Muscle layer of colon (tissue), 2 donors: Measurements from ENCODE around the gene AMOTL1.
"Not testable (repeated sequence)": the region's sequence is repeated elsewhere in the genome, so short reads cannot be mapped to it uniquely, and the experiment has no call there.

ENCODE experiments used
- H3K27ac ChIP-seq: one replicate; pipeline ENCODE4 v1.7.0; 2013; ENCODE audit warnings: low read depth, mild to moderate bottlenecking, low read length, moderate library complexity
- H3K27me3 ChIP-seq, 2 donors: one replicate each; pipeline ENCODE4 v1.7.0; 2013; ENCODE audit warnings: low read length in 2 of 2, mild to moderate bottlenecking in 2 of 2; ENCODE audit not compliant: insufficient read depth in 2 of 2, control insufficient read depth in 1 of 2
- H3K36me3 ChIP-seq: one replicate; pipeline ENCODE4 v1.7.0; 2013; ENCODE audit warnings: mild to moderate bottlenecking, low read length; ENCODE audit not compliant: insufficient read depth
- H3K4me1 ChIP-seq: one replicate; pipeline ENCODE4 v1.7.0; 2013; ENCODE audit warnings: mild to moderate bottlenecking, low read length; ENCODE audit not compliant: insufficient read depth
- H3K4me3 ChIP-seq, 2 donors: one replicate each; pipeline ENCODE4 v1.7.0; 2013; ENCODE audit warnings: low read length in 2 of 2, low read depth in 1 of 2, mild to moderate bottlenecking in 1 of 2, moderate library complexity in 1 of 2
- H3K9ac ChIP-seq: one replicate; pipeline ENCODE4 v1.7.0; 2013; ENCODE audit warnings: low read length
- H3K9me3 ChIP-seq: one replicate; pipeline ENCODE4 v1.7.0; 2013; ENCODE audit warnings: mild to moderate bottlenecking, low read length
- donor health status: abdominal sarcoma.
- donor health status: Adenocarcinoma of cecum.

Gene AMOTL1

GRCh38 chr11:94853288-94853687, 85.1 kb downstream of the AMOTL1 start:
- H3K36me3 ChIP-seq = peaks cover 71% of the 10 kb centered on the region
- H3K9ac ChIP-seq, H3K9me3 ChIP-seq, H3K4me1 ChIP-seq, H3K4me3 ChIP-seq, H3K27me3 ChIP-seq, H3K27ac ChIP-seq: not testable (repeated sequence)

- Histone ChIP-seq H3K4me1 (no peaks in the 10 kb centered on the region), H3K27me3 (no peaks in the 10 kb centered on the region), H3K36me3 (peaks cover 77% of the 10 kb centered on the region), H3K9ac (no peak overlapping the region), H3K27ac (no peak overlapping the region), H3K4me3 (no peak overlapping the region), H3K9me3 (no peaks in the 10 kb centered on the region)
Observed at GRCh38 chr11:94853836-94854235, 85.7 kb downstream of the AMOTL1 start.

- Histone ChIP-seq H3K9ac (no peak overlapping the region), H3K4me1 (no peaks in the 10 kb centered on the region), H3K27me3 (no peaks in the 10 kb centered on the region), H3K36me3 (peaks cover 87% of the 10 kb centered on the region), H3K9me3 (no peaks in the 10 kb centered on the region), H3K4me3 (no peak overlapping the region), H3K27ac (no peak overlapping the region)
Observed at GRCh38 chr11:94854770-94855633, 86.8 kb downstream of the AMOTL1 start.

GRCh38 chr11:94855666-94856065, 87.5 kb downstream of the AMOTL1 start:
- no peak overlapping the region for H3K4me3 ChIP-seq
- no peak overlapping the region for H3K9ac ChIP-seq
- no peaks in the 10 kb centered on the region for H3K27me3 ChIP-seq
- no peak overlapping the region for H3K27ac ChIP-seq
- H3K4me1 ChIP-seq = no peaks in the 10 kb centered on the region
- H3K9me3 ChIP-seq = no peaks in the 10 kb centered on the region
- H3K36me3 ChIP-seq = peaks cover 85% of the 10 kb centered on the region

- Histone ChIP-seq H3K4me3 (no peak overlapping the region), H3K27me3 (no peaks in the 10 kb centered on the region), H3K9ac (no peak overlapping the region), H3K9me3 (no peaks in the 10 kb centered on the region), H3K27ac (no peak overlapping the region), H3K4me1 (no peaks in the 10 kb centered on the region), H3K36me3 (peaks cover 86% of the 10 kb centered on the region)
Observed at GRCh38 chr11:94856443-94856842, 88.3 kb downstream of the AMOTL1 start.

GRCh38 chr11:94857337-94857736, 89.2 kb downstream of the AMOTL1 start:
- no peaks in the 10 kb centered on the region for H3K4me1 ChIP-seq
- no peaks in the 10 kb centered on the region for H3K27me3 ChIP-seq
- H3K9me3 ChIP-seq = no peaks in the 10 kb centered on the region
- no peak overlapping the region for H3K27ac ChIP-seq
- peaks cover 84% of the 10 kb centered on the region for H3K36me3 ChIP-seq
- H3K9ac ChIP-seq = no peak overlapping the region
- no peak overlapping the region for H3K4me3 ChIP-seq

- peaks cover 86% of the 10 kb centered on the region for H3K36me3 ChIP-seq
- no peaks in the 10 kb centered on the region for H3K27me3 ChIP-seq
- no peaks in the 10 kb centered on the region for H3K9me3 ChIP-seq
- no peak overlapping the region for H3K9ac ChIP-seq
- no peaks in the 10 kb centered on the region for H3K4me1 ChIP-seq
- H3K27ac ChIP-seq = no peak overlapping the region
- no peak overlapping the region for H3K4me3 ChIP-seq
Observed at GRCh38 chr11:94858012-94858705, 90.0 kb downstream of the AMOTL1 start.

- H3K9ac ChIP-seq = no peak overlapping the region
- no peaks in the 10 kb centered on the region for H3K4me1 ChIP-seq
- peaks cover 83% of the 10 kb centered on the region for H3K36me3 ChIP-seq
- H3K9me3 ChIP-seq = no peaks in the 10 kb centered on the region
- no peak overlapping the region for H3K4me3 ChIP-seq
- H3K27me3 ChIP-seq = no peaks in the 10 kb centered on the region
- H3K27ac ChIP-seq = no peak overlapping the region
Observed at GRCh38 chr11:94860333-94860732, 92.2 kb downstream of the AMOTL1 start.

GRCh38 chr11:94861306-94861845, 93.2 kb downstream of the AMOTL1 start:
- no peak overlapping the region for H3K9ac ChIP-seq
- no peaks in the 10 kb centered on the region for H3K4me1 ChIP-seq
- H3K27ac ChIP-seq = no peak overlapping the region
- H3K36me3 ChIP-seq = peaks cover 85% of the 10 kb centered on the region
- no peaks in the 10 kb centered on the region for H3K9me3 ChIP-seq
- no peak overlapping the region for H3K4me3 ChIP-seq
- no peaks in the 10 kb centered on the region for H3K27me3 ChIP-seq

GRCh38 chr11:94862926-94863880, 95.0 kb downstream of the AMOTL1 start:
- H3K9me3 ChIP-seq = no peaks in the 10 kb centered on the region
- no peak overlapping the region for H3K27ac ChIP-seq
- H3K4me1 ChIP-seq = no peaks in the 10 kb centered on the region
- H3K9ac ChIP-seq = no peak overlapping the region
- no peaks in the 10 kb centered on the region for H3K27me3 ChIP-seq
- no peak overlapping the region for H3K4me3 ChIP-seq
- H3K36me3 ChIP-seq = peaks cover 85% of the 10 kb centered on the region
